Measurements from ENCODE around the gene PRDM11.
"Not testable (repeated sequence)": the region's sequence is repeated elsewhere in the genome, so short reads cannot be mapped to it uniquely, and the experiment has no call there.

Gene PRDM11

GRCh38 chr11:45232341-45233080 lies 86.1 kb downstream of the PRDM11 start:
- DNase-seq, result no peak

- peak in 32 of 56 donors; percentile 3 to 64 (median 12) for DNase-seq
Measured at GRCh38 chr11:45233121-45233803, 86.8 kb downstream of the PRDM11 start.

DNA sequence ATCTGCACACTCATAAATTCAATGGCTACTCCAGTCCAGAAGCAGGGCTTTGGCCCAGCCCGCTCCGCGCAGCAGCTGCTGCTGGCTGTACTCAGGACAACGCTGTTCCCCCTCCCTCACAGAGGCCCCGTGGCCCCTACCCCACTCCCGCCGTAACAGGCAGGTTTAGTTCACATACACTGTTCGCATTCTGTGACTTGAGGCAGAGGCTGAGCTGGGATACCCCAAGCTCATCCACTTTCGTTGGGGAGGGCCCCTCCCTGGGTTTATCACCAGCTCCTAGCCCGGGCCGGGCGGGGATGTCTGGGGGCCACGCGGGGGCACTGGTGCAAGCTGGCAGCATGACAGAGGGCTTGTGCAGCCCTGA lies 87.3 kb downstream of the PRDM11 start:
- no peak for DNase-seq

DNA sequence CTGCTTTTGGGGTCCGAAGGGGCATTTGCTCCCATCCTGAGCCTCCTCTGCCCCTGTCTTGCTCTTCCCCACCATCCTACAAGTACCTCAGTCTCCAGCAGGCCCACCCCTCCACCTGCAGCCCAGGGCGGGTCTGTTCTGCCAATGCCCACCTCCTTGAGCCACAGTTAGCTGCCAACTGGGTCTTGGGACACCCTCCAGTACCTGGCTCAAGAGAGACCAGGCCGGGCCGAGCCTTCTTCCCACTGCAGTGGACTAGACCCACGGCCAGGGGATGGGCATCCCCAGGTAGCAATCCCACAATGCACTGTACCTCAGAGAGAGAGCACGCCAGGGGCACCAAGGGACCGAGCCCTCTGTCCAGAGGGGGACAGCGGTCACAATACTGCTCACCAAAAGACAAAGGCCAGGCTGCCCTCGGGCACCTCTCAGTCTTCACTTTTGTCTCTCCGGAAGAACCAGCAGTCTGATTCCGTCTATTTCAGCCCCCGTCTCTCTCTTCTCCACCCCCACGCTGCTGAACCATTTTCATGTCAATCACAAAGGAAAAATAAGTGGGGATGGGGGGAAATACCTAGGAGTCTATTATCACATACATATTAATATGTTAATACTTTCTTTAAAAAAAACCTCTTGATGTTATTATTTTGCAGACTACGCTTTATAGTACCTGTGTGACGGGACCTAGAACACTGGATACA lies 88.0 kb downstream of the PRDM11 start:
- DNase-seq, result peak in 1 of 56 donors; percentile 8

DNA sequence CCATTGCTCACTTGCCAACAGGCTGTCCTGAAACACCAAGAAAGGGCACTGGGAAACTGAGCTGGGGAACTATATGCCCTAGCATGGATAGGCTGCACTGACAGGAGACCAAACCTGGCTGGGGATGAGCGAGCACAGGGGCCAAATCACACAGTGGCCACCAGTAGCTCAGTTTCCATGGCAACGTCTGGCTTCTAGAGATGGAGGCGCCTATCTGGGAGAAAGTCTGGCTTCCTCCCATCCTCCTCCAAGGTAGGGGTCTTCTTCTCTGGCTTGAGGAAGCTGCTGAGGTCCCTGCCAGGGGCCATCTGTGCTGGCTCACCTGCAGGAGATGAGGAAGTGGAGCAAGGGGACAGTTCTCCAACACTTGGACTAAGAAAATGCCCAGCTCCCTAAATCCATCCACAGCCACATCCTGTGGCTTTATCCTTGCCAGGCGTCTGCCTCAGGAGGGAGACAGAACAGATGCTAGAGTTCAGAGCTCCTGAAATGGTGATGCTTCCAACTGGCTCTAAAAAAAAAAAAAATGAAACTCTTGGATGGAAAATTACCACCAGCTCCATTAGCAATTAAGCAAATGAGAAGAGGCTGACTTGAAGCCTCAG lies 91.4 kb downstream of the PRDM11 start:
- peak in 1 of 56 donors; percentile 4 for DNase-seq

GRCh38 chr11:45238724-45239123 lies 92.3 kb downstream of the PRDM11 start:
- DNase-seq, result no peak

GRCh38 chr11:45239733-45240132 lies 93.3 kb downstream of the PRDM11 start:
- no peak for DNase-seq

GRCh38 chr11:45243967-45244366 lies 97.5 kb downstream of the PRDM11 start:
- DNase-seq, result no peak

GRCh38 chr11:45245218-45246045 lies 99.0 kb downstream of the PRDM11 start:
- no peak for DNase-seq

GRCh38 chr11:45246241-45246640 lies 99.8 kb downstream of the PRDM11 start:
- DNase-seq, result no peak

DNA sequence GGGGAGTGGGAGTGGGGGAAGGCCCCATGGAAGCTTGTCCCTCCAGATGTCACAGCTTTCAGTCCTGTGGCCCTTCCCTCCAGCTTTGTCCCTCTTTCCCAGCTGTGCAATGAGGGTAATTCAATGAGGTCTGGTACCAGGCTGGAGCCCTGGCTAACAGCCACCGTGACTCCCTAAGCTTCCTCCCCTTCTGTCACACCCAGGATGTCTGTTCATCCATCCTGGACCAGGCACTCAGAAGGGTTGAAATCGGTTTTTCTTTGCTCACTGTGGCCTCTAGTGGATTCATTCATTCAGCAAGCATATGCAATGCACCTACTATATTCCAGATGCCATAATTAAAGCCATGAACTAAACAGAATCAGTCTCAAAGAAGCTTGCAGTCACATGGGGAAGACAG lies 101.0 kb downstream of the PRDM11 start:
- DNase-seq, result no peak

GRCh38 chr11:45248501-45249011 lies 102.1 kb downstream of the PRDM11 start:
- DNase-seq, result no peak

GRCh38 chr11:45249372-45249771 lies 102.9 kb downstream of the PRDM11 start:
- DNase-seq, result not testable (repeated sequence)

DNA sequence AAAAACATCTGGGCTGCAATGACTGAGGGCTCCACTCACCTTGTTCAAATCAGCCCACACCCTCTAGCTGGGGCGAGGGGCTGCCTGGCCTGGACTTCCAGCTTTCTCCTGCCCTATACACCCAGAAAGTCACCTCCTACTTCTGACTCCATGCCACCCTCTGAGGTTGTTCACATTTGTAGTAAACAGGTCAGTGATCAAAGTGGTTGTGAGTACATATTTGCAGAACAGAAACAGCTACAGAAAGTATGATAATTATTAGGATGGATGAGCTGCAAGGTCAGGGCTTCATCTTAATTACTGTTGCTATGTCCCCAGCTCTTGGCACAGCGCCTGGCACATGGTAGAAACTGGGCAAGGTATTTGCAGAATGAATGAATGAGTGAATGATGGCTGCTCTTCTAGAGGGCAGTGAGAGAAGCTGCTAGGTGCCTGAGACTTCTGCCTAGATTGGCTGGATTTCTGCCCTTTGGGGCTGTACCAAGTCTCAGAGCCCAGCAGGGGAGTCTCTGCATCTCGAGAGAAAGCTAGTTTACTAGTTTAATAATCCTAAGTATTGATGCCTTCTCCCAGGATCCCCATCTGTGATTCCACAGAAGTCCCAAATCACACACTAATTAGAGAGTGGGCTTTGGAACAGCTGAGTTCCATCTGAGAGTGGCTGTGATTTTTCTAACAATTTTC lies 103.7 kb downstream of the PRDM11 start:
- no peak for DNase-seq

DNA sequence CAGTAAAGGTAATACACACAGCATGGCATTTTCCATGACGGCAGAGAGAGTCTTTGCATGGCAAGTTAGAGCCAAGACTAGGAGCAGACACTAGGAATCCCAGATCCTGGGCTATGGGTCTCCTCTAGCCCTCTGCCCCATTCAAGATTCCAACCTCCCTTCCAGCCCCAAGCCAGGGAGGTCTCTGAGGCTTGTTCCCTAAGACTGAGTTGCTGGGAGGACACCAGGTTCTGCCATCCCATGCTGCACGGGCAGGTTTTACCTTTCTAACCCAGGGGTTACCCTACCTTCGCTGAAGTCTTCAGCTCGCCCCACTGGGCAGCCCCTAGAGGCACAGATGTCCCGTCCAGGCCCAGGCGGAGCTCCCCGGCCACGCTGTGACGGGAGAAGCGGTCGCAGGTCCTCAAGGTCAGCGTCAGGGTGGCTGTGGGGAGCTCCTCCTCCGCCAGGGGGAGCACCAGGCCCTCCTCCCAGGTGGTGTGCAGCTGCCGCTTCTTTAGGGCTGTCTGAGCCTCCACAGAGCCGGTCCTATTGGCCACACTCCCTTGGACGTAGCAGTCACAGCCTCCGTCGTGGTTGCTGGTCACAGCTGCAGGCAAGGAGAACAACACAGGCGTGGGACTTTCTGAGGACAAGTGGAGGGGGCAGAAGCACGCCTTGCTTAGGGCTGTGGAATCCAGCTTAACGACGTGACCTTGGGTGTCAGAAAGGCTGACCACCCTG lies 105.9 kb downstream of the PRDM11 start:
- no peak for DNase-seq

DNA sequence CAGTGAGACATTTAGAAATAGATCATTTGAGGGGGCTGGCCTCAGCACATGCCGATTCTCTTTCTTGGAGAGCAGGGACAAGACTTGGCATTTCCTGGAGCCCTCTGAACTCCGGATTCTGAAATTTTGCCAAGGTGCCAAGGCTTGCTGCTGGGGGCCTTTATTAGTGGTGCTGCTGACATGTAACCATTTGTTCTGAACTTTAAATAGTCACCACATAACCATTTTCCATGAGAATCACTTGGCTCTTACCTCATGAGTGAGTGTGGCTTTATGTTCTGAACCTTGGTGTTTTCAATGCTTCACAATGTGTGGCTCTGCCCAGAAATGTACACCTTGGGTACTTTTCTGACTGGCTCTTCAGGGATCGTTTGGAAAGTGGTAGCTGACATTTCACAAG lies 106.4 kb downstream of the PRDM11 start:
- no peak for DNase-seq

DNA sequence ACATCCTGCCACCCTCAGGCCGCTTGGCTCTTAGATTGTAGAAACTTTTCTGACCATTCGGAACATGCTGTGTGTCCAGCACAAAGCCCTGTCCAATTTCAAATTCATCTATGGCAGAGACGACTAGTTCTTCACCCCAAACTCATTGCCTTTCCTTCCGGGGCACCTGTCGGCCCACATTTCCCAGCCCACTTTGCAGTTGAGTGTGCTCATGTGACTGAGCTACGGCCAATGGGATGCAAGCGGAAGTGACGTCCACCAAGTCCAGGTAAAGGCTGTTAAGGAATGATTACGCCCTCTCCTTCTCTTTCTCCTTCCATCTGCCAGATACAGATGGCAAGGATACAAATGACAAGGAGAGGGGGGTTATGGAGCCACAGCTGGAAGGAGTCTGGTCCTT lies 107.2 kb downstream of the PRDM11 start:
- DNase-seq, result no peak

GRCh38 chr11:45254070-45254469 lies 107.6 kb downstream of the PRDM11 start:
- no peak for DNase-seq

- DNase-seq, result no peak
Measured at GRCh38 chr11:45258982-45259530, 112.6 kb downstream of the PRDM11 start.

All from nucleus accumbens (tissue), 56 donors.